ENCODE data around the gene CPNE5.

GRCh38 chr6:36862848-36863382 is 23.7 kb upstream of the CPNE5 start:
- TF ChIP-seq, protein P1, sequence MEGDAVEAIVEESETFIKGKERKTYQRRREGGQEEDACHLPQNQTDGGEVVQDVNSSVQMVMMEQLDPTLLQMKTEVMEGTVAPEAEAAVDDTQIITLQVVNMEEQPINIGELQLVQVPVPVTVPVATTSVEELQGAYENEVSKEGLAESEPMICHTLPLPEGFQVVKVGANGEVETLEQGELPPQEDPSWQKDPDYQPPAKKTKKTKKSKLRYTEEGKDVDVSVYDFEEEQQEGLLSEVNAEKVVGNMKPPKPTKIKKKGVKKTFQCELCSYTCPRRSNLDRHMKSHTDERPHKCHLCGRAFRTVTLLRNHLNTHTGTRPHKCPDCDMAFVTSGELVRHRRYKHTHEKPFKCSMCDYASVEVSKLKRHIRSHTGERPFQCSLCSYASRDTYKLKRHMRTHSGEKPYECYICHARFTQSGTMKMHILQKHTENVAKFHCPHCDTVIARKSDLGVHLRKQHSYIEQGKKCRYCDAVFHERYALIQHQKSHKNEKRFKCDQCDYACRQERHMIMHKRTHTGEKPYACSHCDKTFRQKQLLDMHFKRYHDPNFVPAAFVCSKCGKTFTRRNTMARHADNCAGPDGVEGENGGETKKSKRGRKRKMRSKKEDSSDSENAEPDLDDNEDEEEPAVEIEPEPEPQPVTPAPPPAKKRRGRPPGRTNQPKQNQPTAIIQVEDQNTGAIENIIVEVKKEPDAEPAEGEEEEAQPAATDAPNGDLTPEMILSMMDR (IDR thresholded peaks at IDR 0.05): no peak
- TF ChIP-seq POLR2A (IDR thresholded peaks at IDR 0.05) (no peak), EP300 (IDR thresholded peaks at IDR 0.05) (no peak), POLR2AphosphoS5 (IDR thresholded peaks at IDR 0.05) (no peak)

Data from sigmoid colon (tissue), 4 donors.